Measurements from ENCODE around the gene MOB3C.

DNA sequence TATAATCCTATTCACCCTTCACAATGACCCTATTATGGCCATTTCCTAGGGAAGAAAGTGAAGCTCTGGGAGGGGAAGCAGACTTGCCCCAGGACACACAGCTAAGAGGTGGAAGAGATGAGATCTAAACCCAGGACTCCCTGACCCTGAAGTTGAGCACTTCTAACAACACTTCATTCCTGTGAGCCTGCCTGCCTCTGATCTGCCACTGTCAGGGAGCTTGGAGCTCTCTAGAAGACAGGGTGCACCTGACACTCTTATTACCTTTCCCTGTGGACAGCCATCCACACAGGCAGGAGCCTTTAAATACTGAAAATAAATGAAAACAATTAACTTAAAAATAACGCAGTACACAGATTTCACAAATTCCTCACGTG, 13.1 kb downstream of the MOB3C start:
- TF ChIP-seq, protein P1, sequence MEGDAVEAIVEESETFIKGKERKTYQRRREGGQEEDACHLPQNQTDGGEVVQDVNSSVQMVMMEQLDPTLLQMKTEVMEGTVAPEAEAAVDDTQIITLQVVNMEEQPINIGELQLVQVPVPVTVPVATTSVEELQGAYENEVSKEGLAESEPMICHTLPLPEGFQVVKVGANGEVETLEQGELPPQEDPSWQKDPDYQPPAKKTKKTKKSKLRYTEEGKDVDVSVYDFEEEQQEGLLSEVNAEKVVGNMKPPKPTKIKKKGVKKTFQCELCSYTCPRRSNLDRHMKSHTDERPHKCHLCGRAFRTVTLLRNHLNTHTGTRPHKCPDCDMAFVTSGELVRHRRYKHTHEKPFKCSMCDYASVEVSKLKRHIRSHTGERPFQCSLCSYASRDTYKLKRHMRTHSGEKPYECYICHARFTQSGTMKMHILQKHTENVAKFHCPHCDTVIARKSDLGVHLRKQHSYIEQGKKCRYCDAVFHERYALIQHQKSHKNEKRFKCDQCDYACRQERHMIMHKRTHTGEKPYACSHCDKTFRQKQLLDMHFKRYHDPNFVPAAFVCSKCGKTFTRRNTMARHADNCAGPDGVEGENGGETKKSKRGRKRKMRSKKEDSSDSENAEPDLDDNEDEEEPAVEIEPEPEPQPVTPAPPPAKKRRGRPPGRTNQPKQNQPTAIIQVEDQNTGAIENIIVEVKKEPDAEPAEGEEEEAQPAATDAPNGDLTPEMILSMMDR (optimal IDR thresholded peaks at IDR 0.05 in 1 of 3, IDR thresholded peaks at IDR 0.05 in 1 of 3, conservative IDR thresholded peaks at IDR 0.05 in 1 of 3; ENCODE audit: extremely low read depth in 1 of 3, insufficient read depth in 2 of 3, low read length in 3 of 3): no peak
- no peak for TF ChIP-seq EZH2 (IDR thresholded peaks at IDR 0.05; ENCODE audit: low read length)
